ENCODE measurements around the gene NOXRED1. TPM values are rescaled to one million over a fixed set of nuclear protein-coding genes. Genes with fewer than 3 reads are reported as not detected.

Gene NOXRED1
- total RNA-seq, 1 experiment from 2014 or later: 0.10 TPM

GRCh38 chr14:77469539-77469938, 46.2 kb upstream of the NOXRED1 start:
- no peak for DNase-seq (ENCODE audit: low read depth, low spot score)
- in situ Hi-C loops (cut with HindIII; ENCODE audit: low pct_unique_long_range_greater_than_20kb, low sequenced_read_pairs): no loop called here
- no TSS peak for BruUV-seq (replicated peaks)

GRCh38 chr14:77469067-77469505, 45.8 kb upstream of the NOXRED1 start:
- ChIA-PET CTCF (no interaction called here), POLR2A (no interaction called here)
- intact Hi-C loops (cut with micrococcal nuclease; ENCODE audit: unreplicated experiment) (loop anchor here (10.0 kb wide), 1 partner anchor 76 kb away; no protein-coding TSS in a partner anchor), in situ Hi-C loops (cut with HindIII; ENCODE audit: low pct_unique_long_range_greater_than_20kb, low sequenced_read_pairs) (no loop called here)
- peaks cover 9% of the 10 kb centered on the region for H3K4me1 ChIP-seq (ENCODE audit: control insufficient read depth, insufficient read depth, low read length)
- H3K4me3 ChIP-seq (ENCODE audit: low read depth in 2 of 2, low read length in 2 of 2): no peak overlapping the region
- ATAC-seq: no peak
- no peaks in the 10 kb centered on the region for H3K27me3 ChIP-seq (ENCODE audit: control insufficient read depth, insufficient read depth, low read length)
- H3K9me3 ChIP-seq (ENCODE audit: control insufficient read depth, insufficient read depth, low read depth, low read length): no peaks in the 10 kb centered on the region
- no peak overlapping the region for H3K27ac ChIP-seq (ENCODE audit: low read length)
- no peak for TF ChIP-seq CTCF (IDR thresholded peaks at IDR 0.05)
- no peak for TF ChIP-seq SIN3A (IDR thresholded peaks at IDR 0.05; ENCODE audit: borderline replicate concordance, insufficient read depth, low read depth, low read length)
- no peak for TF ChIP-seq POLR2AphosphoS5 (IDR thresholded peaks at IDR 0.05; ENCODE audit: low read depth, low read length)
- no peak for TF ChIP-seq TCF7L2 (IDR thresholded peaks at IDR 0.05; ENCODE audit: low read depth, low read length)
- no peak for TF ChIP-seq REST (IDR thresholded peaks at IDR 0.05; ENCODE audit: insufficient read depth in 1 of 2, low read depth in 2 of 2, low read length in 1 of 2)
- H3K36me3 ChIP-seq (ENCODE audit: control insufficient read depth, insufficient read depth, low read length): peaks cover 7% of the 10 kb centered on the region
- no TSS peak for BruUV-seq (replicated peaks)
- DNase-seq (ENCODE audit: low read depth, low spot score): no peak

More at GRCh38 chr14:77469539-77469938, 46.2 kb upstream of the NOXRED1 start:
- Histone ChIP-seq H3K27me3 (ENCODE audit: control insufficient read depth, insufficient read depth, low read length) (no peaks in the 10 kb centered on the region), H3K27ac (ENCODE audit: low read length) (no peak overlapping the region), H3K4me1 (ENCODE audit: control insufficient read depth, insufficient read depth, low read length) (peaks cover 9% of the 10 kb centered on the region), H3K4me3 (ENCODE audit: low read depth in 2 of 2, low read length in 2 of 2) (no peak overlapping the region), H3K36me3 (ENCODE audit: control insufficient read depth, insufficient read depth, low read length) (peaks cover 7% of the 10 kb centered on the region), H3K9me3 (ENCODE audit: control insufficient read depth, insufficient read depth, low read depth, low read length) (no peaks in the 10 kb centered on the region)
- no peak for TF ChIP-seq CTCF (IDR thresholded peaks at IDR 0.05)
- no peak for TF ChIP-seq REST (IDR thresholded peaks at IDR 0.05; ENCODE audit: insufficient read depth in 1 of 2, low read depth in 2 of 2, low read length in 1 of 2)
- intact Hi-C loops (cut with micrococcal nuclease; ENCODE audit: unreplicated experiment): loop anchor here (10.0 kb wide), 1 partner anchor 75 kb away; no protein-coding TSS in a partner anchor
- CTCF ChIA-PET: no interaction called here
- ATAC-seq: 0 out of 2 replicates have a peak, but pooled peaks have one; percentile 23
- POLR2A ChIA-PET: no interaction called here
